Gastrocnemius medialis (tissue), 4 donors: ENCODE measurements around the gene CLIC1. TPM values are rescaled to one million over a fixed set of nuclear protein-coding genes. Genes with fewer than 3 reads are reported as not detected.
A peak's percentile ranks its signal among the peaks of the same experiment; 100 is the strongest.

Experiments
- ATAC-seq, 2 donors: fragments of 150-250 bp; one replicate each; pipeline ENCODE4 v1.9.1; 2016
- DNase-seq, 2 donors: peaks; one replicate each; pipeline ENCODE4 v3.0.0-alpha.2; 2019
- H3K27ac ChIP-seq, 4 donors: fragments of 200-600 bp; sonication (generic); 1 replicate in 1 of 4; 2 replicates in 3 of 4; pipeline ENCODE4 v1.5.1; 2016 to 2018; ENCODE audit warnings: mild to moderate bottlenecking in 2 of 4, moderate library complexity in 1 of 4
- H3K27me3 ChIP-seq, 3 donors: fragments of 200-600 bp; sonication (generic) in 2 of 3; 1 replicate in 1 of 3; 2 replicates in 2 of 3; pipeline versions ENCODE4 v1.5.1 to v1.6.0; 2016 to 2019; ENCODE audit warnings: mild to moderate bottlenecking in 1 of 3, moderate library complexity in 1 of 3
- H3K36me3 ChIP-seq, 2 donors: fragments of 200-600 bp; sonication (generic) in 1 of 2; one replicate each; pipeline ENCODE4 v1.5.1; 2017 to 2018
- H3K4me1 ChIP-seq, 2 donors: fragments of 200-600 bp; sonication (generic) in 1 of 2; one replicate each; pipeline ENCODE4 v1.5.1; 2016 to 2017; ENCODE audit warnings: mild to moderate bottlenecking in 2 of 2
- H3K4me3 ChIP-seq, 4 donors: fragments of 200-600 bp; sonication (generic) in 3 of 4; 1 replicate in 1 of 4; 2 replicates in 3 of 4; pipeline ENCODE4 v1.5.1; 2016 to 2019; ENCODE audit warnings: mild to moderate bottlenecking in 2 of 4
- H3K9me3 ChIP-seq, 3 donors: fragments of 200-600 bp; sonication (generic) in 2 of 3; 1 replicate in 1 of 3; 2 replicates in 2 of 3; pipeline ENCODE4 v1.5.1; 2016 to 2019
- CTCF ChIP-seq, 5 experiments: fragments of 450-650 bp in 3 of 5; fragments of 200-600 bp in 2 of 5; sonication (generic) in 2 of 5; IDR thresholded peaks in 4 of 5; conservative IDR thresholded peaks in 1 of 5; 1 replicate in 4 of 5; 2 replicates in 1 of 5; pipeline ENCODE4 v1.5.1; 2016 to 2019; ENCODE audit warnings: antibody characterized with exemption in 5 of 5, mild to moderate bottlenecking in 3 of 5, moderate library complexity in 3 of 5
- POLR2A ChIP-seq, 2 donors: fragments of 450-650 bp; IDR thresholded peaks; one replicate each; pipeline ENCODE4 v1.6.1; 2017; ENCODE audit warnings: antibody characterized with exemption in 2 of 2, mild to moderate bottlenecking in 2 of 2, moderate library complexity in 2 of 2
- in situ Hi-C, 4 donors: fragments of 200-750 bp; cut with MboI; loops; one replicate each; pipeline versions ENCODE4 v1.15.0 to v1.8.0; 2017; ENCODE audit warnings: low sequenced_read_pairs in 4 of 4
- intact Hi-C: fragments of 100-400 bp; cut with DNase I; formaldehyde crosslinking; loops from one replicate; pipeline ENCODE4 v1.15.1; 2023; ENCODE audit warnings: low total_unique reads
- total RNA-seq, 4 donors: library from RNA; depleted of rRNA; stranded (reverse); fragments of >200 nt; gene quantifications; one replicate each; pipeline versions ENCODE4 v1.1.0 to v1.2.3, GENCODE V29; 2016

The CLIC1 gene
- total RNA-seq, 4 donors from 2014 or later: 20.9 to 41.3 (median 26.3) TPM

GRCh38 chr6:31775633-31776484 lies 39.5 kb upstream of the CLIC1 start:
- ATAC-seq (no peak), DNase-seq (no peak)
- in situ Hi-C loops (loop anchor here in 2 of 4 donors (10.0 kb wide), 1 partner anchor 59 kb away; no protein-coding TSS in a partner anchor), intact Hi-C loops (loop anchor here (1.0 to 10.0 kb wide), 2 partner anchors 54 to 89 kb away; partner anchors contain the start of gene NEU1)
- no peaks in the 10 kb centered on the region for H3K9me3 ChIP-seq
- H3K27ac ChIP-seq: peak overlapping the region; percentile 83 to 88 (median 86)
- no peak for TF ChIP-seq CTCF (IDR thresholded peaks at IDR 0.05 in 4 of 5, conservative IDR thresholded peaks at IDR 0.05 in 1 of 5)
- peaks cover 11 to 17% of the 10 kb centered on the region in 2 donors for H3K4me1 ChIP-seq
- H3K4me3 ChIP-seq: no peak overlapping the region
- H3K27me3 ChIP-seq: no peaks in the 10 kb centered on the region
- peaks cover 0 to 25% of the 10 kb centered on the region in 2 donors for H3K36me3 ChIP-seq

- TF ChIP-seq POLR2A (IDR thresholded peaks at IDR 0.05) (no peak), CTCF (IDR thresholded peaks at IDR 0.05 in 4 of 5, conservative IDR thresholded peaks at IDR 0.05 in 1 of 5) (no peak)
- H3K9me3 ChIP-seq: no peaks in the 10 kb centered on the region
- DNase-seq (no peak), ATAC-seq (no peak)
- peaks cover 0 to 19% of the 10 kb centered on the region in 2 donors for H3K36me3 ChIP-seq
- peaks cover 11 to 17% of the 10 kb centered on the region in 2 donors for H3K4me1 ChIP-seq
- intact Hi-C loops: loop anchor here (1.0 to 10.0 kb wide), 2 partner anchors 55 to 90 kb away; partner anchors contain the start of gene NEU1
- in situ Hi-C loops: loop anchor here in 2 of 4 donors (10.0 kb wide), 1 partner anchor 60 kb away; no protein-coding TSS in a partner anchor
- H3K27me3 ChIP-seq: no peaks in the 10 kb centered on the region
- no peak overlapping the region for H3K4me3 ChIP-seq
- H3K27ac ChIP-seq: peak overlapping the region in 3 of 4 donors; percentile 18 to 88 (median 85)
These were observed 38.9 kb upstream of the CLIC1 start for GRCh38 chr6:31775184-31775583.

- Histone ChIP-seq H3K4me1 (peaks cover 4 to 9% of the 10 kb centered on the region in 2 donors), H3K27me3 (no peaks in the 10 kb centered on the region), H3K36me3 (no peaks in the 10 kb centered on the region), H3K27ac (no peak overlapping the region), H3K4me3 (no peak overlapping the region), H3K9me3 (no peaks in the 10 kb centered on the region)
- no peak for DNase-seq
- intact Hi-C loops: loop anchor here (10.0 kb wide), 1 partner anchor 93 kb away; the partner anchor contains the start of gene NEU1
- no peak for TF ChIP-seq CTCF (IDR thresholded peaks at IDR 0.05 in 4 of 5, conservative IDR thresholded peaks at IDR 0.05 in 1 of 5)
- in situ Hi-C loops: loop anchor here in 2 of 4 donors (5.0 to 10.0 kb wide), 2 partner anchors 63 to 85 kb away; no protein-coding TSS in a partner anchor
- no peak for ATAC-seq
These were observed 35.6 kb upstream of the CLIC1 start for GRCh38 chr6:31771992-31772358.

GRCh38 chr6:31770860-31771259 lies 34.5 kb upstream of the CLIC1 start:
- no peak overlapping the region for H3K4me3 ChIP-seq
- no peaks in the 10 kb centered on the region for H3K36me3 ChIP-seq
- no peak overlapping the region for H3K27ac ChIP-seq
- in situ Hi-C loops: loop anchor here in 2 of 4 donors (5.0 to 10.0 kb wide), 2 partner anchors 64 to 84 kb away; no protein-coding TSS in a partner anchor
- no peaks in the 10 kb centered on the region for H3K27me3 ChIP-seq
- H3K9me3 ChIP-seq: no peaks in the 10 kb centered on the region
- intact Hi-C loops: loop anchor here (10.0 kb wide), 1 partner anchor 94 kb away; the partner anchor contains the start of gene NEU1
- ATAC-seq: no peak
- no peaks in the 10 kb centered on the region for H3K4me1 ChIP-seq
- TF ChIP-seq POLR2A (IDR thresholded peaks at IDR 0.05) (no peak), CTCF (IDR thresholded peaks at IDR 0.05 in 4 of 5, conservative IDR thresholded peaks at IDR 0.05 in 1 of 5) (no peak)
- no peak for DNase-seq
